Nephron progenitor cell (in vitro differentiated cells): Measurements from ENCODE around the gene SLC29A2.

ENCODE experiments used
- DNase-seq: peaks from one replicate; pipeline ENCODE4 v3.0.0; 2021
- H3K27ac Mint-ChIP-seq: 2 replicates; pipeline ENCODE4 v1.8.0; 2021; ENCODE audit warnings: mild to moderate bottlenecking, moderate library complexity, mixed read lengths
- H3K27me3 Mint-ChIP-seq: 2 replicates; pipeline ENCODE4 v1.8.0; 2021; ENCODE audit warnings: mild to moderate bottlenecking, low read depth, mixed read lengths; ENCODE audit not compliant: poor library complexity
- H3K36me3 Mint-ChIP-seq: 2 replicates; pipeline ENCODE4 v1.8.0; 2021; ENCODE audit warnings: low read depth, mixed read lengths
- H3K4me1 Mint-ChIP-seq: 2 replicates; pipeline ENCODE4 v1.8.0; 2021; ENCODE audit warnings: mixed read lengths
- H3K4me3 Mint-ChIP-seq: 2 replicates; pipeline ENCODE4 v1.8.0; 2021; ENCODE audit warnings: mild to moderate bottlenecking, moderate library complexity, mixed read lengths
- H3K9me3 Mint-ChIP-seq: 2 replicates; pipeline ENCODE4 v1.8.0; 2021; ENCODE audit warnings: mild to moderate bottlenecking, moderate library complexity, mixed read lengths
- TF ChIP-seq, protein P1 (sequence below): fragments of 200-600 bp; sonication (generic); IDR thresholded peaks from 2 replicates; pipeline ENCODE4 v1.5.0; 2021; ENCODE audit warnings: antibody characterized with exemption

The SLC29A2 gene

DNA sequence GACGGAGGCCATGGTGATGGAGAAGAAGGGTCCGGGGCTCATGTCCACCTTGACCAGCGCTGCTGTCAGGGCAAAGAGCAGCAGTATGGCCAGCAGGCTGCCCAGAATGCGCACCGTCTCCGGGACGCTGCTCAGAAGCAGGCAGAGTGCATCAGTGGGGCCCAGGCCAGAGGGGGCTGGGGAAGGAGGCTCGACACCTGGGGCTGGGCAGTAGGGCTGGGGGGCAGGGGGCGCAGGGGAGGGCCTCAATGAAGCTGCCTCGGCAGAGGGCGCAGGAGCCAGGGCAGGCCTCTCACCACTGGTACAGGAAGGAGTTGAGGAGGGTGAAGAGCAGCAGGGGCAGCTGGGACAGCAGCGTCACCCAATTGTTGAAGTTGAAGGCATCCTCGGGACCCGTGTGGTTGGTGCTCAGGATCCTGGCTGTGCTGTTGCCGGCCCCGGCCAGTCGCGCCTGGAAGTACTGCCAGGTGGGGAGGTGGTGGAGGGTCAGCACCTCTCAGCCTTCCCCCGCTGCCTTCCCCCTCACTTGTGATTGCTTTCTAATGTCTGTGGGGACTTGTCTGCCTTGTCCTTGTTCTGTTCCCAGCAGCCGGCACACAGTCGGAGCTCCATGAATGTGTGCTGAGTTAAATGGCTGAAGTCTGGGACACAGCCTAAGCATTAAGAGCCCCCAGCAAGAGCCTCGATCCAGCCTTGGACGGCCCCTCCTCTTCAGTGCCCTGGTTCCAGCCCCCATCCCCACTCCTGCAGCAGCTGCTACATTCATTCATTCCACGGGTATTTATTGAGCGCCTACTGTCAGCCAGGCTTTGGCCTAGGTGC, 2.3 kb downstream of the SLC29A2 start:
- H3K4me3 Mint-ChIP-seq, result peak overlapping the region; percentile 92
- TF ChIP-seq, protein P1, sequence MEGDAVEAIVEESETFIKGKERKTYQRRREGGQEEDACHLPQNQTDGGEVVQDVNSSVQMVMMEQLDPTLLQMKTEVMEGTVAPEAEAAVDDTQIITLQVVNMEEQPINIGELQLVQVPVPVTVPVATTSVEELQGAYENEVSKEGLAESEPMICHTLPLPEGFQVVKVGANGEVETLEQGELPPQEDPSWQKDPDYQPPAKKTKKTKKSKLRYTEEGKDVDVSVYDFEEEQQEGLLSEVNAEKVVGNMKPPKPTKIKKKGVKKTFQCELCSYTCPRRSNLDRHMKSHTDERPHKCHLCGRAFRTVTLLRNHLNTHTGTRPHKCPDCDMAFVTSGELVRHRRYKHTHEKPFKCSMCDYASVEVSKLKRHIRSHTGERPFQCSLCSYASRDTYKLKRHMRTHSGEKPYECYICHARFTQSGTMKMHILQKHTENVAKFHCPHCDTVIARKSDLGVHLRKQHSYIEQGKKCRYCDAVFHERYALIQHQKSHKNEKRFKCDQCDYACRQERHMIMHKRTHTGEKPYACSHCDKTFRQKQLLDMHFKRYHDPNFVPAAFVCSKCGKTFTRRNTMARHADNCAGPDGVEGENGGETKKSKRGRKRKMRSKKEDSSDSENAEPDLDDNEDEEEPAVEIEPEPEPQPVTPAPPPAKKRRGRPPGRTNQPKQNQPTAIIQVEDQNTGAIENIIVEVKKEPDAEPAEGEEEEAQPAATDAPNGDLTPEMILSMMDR, result no peak
- H3K4me1 Mint-ChIP-seq, result peaks cover 46% of the 10 kb centered on the region
- peak overlapping the region; percentile 87 for H3K27ac Mint-ChIP-seq
- H3K27me3 Mint-ChIP-seq, result peaks cover 3% of the 10 kb centered on the region
- H3K36me3 Mint-ChIP-seq, result peaks cover 25% of the 10 kb centered on the region
- no peak for DNase-seq
- H3K9me3 Mint-ChIP-seq, result no peaks in the 10 kb centered on the region

DNA sequence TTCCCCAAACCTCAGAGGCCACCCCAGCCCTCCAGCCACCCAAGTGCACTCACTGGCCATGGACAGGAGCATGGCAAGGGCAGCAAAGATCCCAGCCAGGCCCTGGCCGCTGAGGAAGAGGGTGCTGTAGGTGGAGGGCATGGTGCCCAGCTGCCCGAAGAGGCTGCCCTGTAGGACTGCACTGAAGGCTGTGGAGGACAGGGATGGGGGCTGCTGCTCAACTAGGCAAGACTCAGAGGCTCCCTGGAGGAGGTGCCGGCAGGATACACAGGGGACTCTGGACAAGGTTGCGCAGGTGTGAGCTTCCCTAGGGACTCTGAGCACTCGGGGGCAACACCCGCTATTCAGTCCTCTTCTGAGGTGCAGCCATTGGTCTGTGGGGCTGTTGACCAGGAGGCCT, 3.1 kb downstream of the SLC29A2 start:
- peak overlapping the region; percentile 88 for H3K27ac Mint-ChIP-seq

DNA sequence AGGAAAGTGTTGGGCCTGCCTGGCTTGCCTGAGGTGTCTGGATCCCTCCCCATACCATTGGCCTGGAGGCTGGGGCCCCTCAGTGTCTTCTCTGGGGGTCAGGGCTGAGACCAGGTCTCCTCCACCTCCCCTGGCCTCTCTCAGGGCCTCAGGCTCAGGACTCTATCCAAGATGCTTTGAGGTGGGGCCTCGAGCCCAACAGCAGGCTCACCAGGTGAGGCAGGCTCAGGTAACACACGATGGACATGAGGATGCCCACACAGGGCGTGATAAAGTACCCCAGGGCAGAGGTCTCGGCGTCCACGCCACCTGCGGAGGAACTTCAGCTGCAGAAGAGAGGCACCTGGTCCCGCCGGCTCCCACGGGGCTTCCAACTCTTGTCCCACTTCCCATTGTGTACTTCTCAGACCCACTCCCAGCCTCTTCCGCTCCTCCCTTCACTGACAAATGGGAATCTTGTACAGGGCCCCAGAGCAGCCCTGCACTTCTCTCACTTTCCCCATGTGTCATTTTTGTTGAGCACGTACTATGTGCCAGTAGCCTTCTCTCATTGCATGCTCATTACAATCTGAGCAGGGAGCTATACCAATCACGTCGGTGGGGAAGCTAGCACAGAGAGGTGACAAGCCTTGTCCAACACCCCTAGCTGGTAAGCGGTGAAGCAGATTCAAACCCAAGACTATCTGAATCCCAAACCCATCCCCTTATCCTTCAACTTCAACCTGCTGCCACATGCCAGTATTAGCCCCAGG, 3.8 kb downstream of the SLC29A2 start:
- no peak for DNase-seq
- H3K27ac Mint-ChIP-seq, result peak overlapping the region; percentile 88
- no peak overlapping the region for H3K4me3 Mint-ChIP-seq
- TF ChIP-seq, protein P1, result no peak
- no peaks in the 10 kb centered on the region for H3K9me3 Mint-ChIP-seq
- H3K27me3 Mint-ChIP-seq, result no peaks in the 10 kb centered on the region
- peaks cover 34% of the 10 kb centered on the region for H3K4me1 Mint-ChIP-seq
- peaks cover 25% of the 10 kb centered on the region for H3K36me3 Mint-ChIP-seq

More for the DNA sequence above, 3.1 kb downstream of the SLC29A2 start:
- Mint-ChIP-seq H3K9me3 (no peaks in the 10 kb centered on the region), H3K36me3 (peaks cover 25% of the 10 kb centered on the region), H3K4me1 (peaks cover 41% of the 10 kb centered on the region), H3K27me3 (peaks cover 3% of the 10 kb centered on the region), H3K4me3 (peak overlapping the region; percentile 57)
- DNase-seq, result no peak
- TF ChIP-seq, protein P1, result no peak

DNA sequence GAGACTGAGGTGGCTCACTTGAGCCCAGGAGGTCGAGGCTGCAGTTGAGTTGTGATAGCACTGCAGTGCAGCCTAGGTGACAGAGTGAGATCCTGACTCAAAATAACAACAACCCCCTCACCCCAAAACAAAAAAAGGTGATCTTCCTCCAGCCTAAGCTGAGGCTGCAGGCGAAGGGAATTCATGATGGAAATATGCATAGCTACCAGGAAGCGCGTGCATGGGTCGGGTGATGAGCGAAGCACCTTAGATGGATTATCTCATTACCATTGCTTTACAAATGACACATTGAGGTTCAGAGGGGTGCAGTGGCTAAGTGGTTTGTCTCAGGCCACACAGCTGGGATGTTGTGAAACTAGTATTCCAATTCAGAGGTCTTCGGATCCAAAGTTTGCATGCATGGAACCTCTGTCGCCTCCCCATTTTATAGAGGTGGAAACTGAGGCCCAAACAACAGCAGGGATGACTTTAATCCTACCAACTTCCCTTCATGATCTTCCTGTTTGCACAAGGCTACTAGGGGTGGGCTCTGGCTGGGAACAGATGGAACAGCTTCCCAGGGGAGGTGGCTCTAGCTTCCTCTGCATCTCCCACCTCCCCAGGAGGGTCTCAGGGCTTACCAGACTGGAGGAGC, 4.6 kb downstream of the SLC29A2 start:
- Mint-ChIP-seq H3K9me3 (no peaks in the 10 kb centered on the region), H3K27ac (peak overlapping the region; percentile 42), H3K4me1 (peaks cover 31% of the 10 kb centered on the region), H3K27me3 (no peaks in the 10 kb centered on the region), H3K4me3 (no peak overlapping the region), H3K36me3 (peaks cover 29% of the 10 kb centered on the region)
- DNase-seq, result no peak
- TF ChIP-seq, protein P1, result no peak

DNA sequence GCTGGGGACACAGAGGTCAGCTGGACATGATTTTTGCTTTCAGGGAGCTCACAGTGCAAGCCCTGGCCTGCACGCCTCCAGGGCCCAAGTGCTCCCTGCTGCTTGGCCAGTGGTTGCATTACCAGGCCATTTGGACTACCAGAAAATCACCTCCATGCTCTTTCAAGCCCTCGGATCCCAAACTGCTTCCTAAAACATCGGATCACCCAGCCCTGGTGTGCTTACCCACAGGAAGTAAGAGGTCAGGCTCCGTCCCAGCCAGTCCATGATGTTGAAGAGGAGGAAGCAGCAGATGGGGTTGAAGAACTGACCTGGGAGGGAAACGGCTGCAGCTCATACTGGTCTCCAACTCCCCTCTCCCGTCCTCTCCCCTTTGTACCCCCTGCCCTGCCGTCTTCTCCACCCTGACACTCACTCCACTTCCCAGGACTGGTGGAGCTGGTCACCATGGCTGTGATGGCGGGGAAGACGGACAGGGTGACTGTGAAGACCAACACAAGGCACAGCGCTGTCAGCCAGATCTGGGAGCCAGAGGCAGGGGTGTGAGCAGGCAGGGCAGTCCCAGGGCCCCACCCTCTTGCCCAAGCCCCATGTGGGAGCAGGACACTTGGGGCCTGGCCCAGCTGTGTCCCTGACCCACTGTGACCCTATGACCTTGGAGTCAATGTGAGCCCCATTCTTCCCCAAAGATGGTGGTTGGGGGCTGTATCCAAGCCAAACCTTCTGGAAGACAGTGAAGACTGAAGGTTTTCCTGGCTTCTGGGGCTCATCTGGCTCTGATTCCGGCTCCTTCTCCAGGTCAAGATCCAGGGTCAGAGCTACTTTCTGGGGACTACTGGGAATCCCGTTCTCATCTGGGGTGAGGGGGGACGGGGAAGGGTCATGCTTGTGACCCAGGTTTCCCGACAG, 5.6 kb downstream of the SLC29A2 start:
- DNase-seq, result no peak
- no peak overlapping the region for H3K4me3 Mint-ChIP-seq
- peaks cover 29% of the 10 kb centered on the region for H3K36me3 Mint-ChIP-seq
- H3K27me3 Mint-ChIP-seq, result no peaks in the 10 kb centered on the region
- peak overlapping the region; percentile 93 for H3K27ac Mint-ChIP-seq
- peaks cover 30% of the 10 kb centered on the region for H3K4me1 Mint-ChIP-seq
- no peaks in the 10 kb centered on the region for H3K9me3 Mint-ChIP-seq
- TF ChIP-seq, protein P1, result no peak
